ENCODE results near the gene HGFAC.

Gene HGFAC

DNA sequence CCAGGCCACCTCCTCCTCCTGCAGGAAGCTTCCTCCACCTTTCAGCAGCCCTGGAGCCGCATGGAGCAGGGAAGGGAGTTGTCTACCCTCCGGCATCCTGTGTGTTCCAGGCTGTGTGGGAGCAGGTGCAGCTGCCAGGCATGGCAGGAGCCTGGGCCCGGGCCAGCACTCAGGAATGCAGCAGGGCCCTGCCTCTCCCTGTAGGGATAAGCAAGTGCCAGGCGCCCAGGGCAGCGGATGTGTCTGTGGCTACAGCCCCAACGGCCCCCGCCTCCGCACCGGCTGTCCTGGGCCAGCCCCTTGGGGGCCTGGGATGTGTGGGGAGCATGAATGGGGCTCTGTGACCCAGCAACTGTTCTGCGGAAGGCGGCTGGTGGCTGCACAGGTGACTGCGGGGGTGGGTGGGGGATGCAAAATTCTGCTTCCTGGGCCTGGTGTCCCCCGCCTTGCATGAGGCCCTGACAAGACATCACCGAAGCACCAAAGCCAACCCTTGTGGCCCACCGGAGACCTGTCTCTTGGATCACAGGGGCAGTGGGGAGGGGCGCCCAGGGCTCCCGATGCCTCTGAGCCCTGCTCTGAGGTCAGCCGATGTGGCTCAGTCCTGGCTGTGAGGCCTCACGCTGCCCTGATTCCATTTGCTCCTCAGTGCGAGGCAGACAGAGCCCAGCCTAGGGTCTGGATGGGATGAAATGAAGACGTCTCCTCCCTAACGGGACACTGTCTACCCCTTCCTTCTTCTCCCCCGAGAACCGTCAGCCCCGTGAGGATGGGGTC lies 19.9 kb downstream of the HGFAC start:
- no peak for DNase-seq (ENCODE audit: low read depth, low spot score)

DNA sequence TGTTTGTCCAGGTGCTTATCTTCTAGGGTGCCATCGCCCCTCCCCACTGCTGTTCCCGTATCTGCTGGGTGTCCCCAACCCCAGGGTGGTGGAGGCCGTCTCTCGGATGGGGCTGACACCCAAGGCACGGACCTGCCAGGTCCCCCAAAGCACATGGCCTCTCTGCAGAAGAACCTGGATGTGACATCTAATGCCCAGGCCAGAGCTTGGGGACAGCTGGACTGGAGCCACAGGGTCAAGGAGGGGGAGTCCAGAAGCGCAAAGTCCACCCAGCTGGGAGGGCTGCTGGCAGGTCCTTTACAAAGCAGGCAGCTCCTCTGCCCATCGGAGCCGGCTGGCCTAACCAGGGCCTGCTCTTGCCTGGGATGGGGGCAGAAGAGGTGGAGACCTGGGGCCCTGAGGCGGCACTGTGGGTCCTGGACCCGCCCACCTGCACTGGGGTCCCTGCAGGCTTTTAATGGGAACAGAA lies 20.6 kb downstream of the HGFAC start:
- no peak for DNase-seq (ENCODE audit: low read depth, low spot score)

DNA sequence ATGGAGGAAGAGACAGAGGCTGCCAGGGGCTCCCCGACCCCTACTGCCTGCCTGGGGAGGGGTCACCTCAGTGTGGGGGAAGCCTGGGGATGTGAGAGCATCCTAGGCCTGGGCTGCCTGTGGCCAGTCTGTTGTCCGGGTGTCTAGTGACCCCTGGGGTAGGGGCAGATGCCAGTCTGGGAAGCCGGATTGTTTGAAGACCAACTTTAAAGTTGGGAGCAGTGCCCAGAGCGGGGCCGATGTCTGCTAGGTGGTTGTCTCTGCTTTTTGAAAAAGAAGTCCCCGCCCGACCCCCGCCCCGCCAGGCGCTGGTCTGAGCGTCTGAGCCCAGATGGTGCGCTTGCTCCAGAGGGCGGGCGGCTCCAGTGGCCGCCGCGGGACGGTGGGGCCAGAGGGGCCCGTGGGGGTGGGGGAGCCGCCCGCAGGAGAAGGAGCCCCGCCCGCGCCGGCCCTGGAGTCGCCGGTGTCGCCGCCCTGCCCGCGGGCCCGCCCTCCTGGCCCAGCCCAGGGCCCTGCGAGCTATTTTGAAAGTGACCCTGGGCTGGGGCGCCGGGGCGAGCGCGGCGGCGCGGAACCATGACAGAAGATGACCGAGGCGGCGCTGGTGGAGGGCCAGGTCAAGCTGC lies 21.1 kb downstream of the HGFAC start, which contains the start of gene DOK7:
Gene DOK7 (plus strand): TSS at position 517 of the 626 bp plus-strand sequence. CDS start 70 bp downstream, at position 587.
- no peak for DNase-seq (ENCODE audit: low read depth, low spot score)

DNA sequence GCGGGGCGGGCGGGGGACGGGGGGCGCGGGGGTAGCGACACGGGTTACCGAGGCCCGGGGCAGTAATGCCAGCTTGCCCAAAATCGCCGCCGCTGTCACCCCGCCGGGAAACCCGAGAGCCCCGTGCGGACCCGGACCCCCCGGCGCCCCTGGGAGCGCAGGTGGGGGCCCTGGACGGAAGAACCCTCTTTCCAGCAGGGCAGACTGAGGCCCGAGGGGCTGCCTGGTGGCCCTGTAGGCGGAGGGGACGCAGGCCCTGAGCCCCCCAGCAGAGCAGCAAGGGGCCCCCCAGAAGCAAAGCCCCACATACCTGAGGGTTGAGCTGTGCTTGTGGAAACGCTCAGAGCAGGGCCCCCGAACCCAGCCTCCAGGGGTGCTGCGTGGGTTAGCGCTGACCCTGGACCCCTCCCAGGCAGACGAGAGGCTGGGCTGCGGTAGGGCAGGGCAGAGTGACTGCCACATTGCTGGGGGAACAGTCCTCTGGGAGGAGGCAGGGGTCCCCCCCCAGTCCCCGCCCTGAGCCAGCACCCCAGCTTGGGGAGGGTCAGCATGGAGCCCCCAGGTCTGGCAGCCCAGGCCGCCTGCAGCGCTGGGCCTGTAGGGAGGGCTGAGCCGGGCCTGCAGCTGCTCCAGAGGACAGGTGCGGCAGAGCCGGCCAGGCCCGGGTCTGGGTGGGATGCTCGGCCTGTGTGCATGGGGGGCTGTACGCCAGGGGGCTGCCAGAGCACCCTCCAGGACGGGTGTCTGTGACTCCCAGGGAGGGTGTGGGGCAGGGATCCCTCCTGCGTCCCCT lies 22.0 kb downstream of the HGFAC start:
- DNase-seq (ENCODE audit: low read depth, low spot score) = no peak

DNA sequence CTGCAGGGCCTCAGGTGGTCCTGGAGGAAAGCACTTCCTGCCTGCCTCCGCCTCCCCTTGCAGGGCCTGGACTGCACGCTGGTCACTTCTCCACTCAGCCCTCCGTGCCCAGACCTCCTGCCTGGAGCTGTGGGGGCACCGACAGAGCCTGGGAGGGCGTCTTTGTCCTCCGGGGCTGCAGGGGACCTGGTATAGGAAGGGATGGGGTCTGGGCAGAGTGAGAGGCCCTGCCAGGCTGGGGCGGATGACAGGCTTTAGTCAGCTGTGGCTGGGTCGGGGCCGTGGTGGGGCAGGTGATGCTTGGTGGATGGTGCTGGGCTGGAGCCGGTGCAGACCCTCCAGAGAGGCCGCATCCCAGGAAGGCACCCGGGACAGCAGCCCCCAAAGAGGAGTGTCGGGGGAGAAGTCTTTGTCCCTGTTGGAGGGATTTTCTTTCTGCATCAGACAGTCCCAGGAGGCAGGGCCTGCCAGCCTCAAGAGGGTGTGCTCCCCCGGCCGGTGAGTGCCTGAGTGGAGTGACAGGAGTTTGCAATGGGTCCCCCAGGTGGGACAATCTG lies 22.7 kb downstream of the HGFAC start:
- no peak for DNase-seq (ENCODE audit: low read depth, low spot score)

DNA sequence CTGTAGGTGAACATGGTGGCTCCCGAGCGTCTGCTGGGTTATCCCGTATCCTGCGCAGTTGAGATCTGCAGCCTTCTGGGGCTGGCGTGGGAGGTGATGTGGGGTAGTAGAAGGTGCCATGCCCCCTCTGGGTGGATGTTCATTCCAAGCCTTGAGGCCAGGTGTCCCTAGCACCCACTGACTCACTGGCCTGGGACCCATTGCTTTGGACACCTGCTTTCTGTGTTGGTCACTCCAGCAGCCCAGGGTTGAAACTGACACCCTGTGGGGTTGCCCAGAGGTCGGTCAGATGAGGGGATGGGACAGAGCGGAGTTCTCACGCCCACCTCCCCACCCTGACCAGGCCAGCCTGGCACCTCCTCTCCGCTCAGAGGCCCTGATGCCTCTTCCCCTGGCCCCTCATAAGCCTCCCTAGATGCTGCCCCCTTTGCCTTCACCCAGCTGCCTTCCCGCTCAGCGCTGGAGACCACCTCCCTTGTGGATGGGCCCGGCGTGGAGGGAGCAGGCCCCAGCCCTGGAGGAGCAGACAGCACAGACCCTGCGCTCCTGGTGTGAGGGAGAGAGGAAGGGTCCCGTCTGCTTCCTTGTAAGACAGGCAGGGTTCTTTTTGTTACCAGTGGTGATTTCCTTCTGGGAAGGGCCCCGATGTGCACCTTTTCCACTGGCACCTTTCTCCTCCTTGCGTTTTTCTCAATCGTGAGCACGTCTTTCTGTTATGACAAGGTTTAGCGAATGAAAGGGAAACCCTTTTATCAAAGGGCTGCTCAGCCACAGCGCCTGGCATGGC lies 23.3 kb downstream of the HGFAC start:
- DNase-seq (ENCODE audit: low read depth, low spot score) = no peak

DNA sequence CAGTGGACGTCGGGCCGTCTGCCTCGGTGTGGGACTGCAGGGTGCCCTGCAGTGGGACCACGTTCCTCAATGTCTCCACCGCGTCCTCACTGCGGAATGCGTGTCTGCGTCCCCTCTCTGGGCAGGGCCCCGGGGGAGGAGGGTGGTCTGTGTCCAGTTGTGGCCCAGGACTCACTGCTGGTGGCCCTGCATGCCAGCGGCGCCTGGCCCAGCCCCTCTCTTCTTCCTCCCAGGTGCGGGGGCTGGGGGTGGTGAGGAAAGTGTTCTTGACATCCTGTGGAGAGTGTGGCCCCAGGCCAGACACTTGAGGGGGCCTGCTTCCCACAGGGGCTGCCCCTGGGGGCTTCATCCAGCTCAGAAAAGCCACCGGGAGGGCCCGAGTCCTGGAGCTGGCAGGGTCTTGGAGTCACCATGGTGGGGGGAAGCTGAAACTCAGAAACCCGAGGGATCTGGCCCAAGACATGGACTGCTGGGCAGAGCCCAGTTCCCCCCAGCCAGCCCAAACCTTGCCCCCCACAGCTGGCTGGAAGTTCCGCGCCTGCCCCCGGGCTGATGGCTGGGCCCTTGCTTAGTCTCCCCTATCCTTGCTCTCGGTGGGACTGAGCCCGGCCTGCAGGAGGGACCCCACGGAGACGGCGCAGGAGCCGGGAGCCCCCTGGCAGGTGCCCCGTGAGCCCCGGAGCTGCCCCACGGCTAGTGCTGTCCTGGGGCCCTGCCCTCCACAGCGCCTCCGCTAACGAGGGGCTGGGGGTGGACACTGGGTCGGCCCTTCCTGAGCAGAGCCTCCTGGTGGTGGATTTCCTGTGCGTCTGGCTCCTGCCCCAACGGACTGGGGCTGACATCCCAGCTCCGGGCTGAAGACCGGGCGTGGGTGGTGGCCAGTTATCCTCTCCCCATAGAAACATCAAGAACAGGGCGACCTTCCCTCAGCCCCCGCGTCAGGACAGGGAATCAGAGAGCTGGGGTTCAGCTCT lies 24.2 kb downstream of the HGFAC start:
- no peak for DNase-seq (ENCODE audit: low read depth, low spot score)

DNA sequence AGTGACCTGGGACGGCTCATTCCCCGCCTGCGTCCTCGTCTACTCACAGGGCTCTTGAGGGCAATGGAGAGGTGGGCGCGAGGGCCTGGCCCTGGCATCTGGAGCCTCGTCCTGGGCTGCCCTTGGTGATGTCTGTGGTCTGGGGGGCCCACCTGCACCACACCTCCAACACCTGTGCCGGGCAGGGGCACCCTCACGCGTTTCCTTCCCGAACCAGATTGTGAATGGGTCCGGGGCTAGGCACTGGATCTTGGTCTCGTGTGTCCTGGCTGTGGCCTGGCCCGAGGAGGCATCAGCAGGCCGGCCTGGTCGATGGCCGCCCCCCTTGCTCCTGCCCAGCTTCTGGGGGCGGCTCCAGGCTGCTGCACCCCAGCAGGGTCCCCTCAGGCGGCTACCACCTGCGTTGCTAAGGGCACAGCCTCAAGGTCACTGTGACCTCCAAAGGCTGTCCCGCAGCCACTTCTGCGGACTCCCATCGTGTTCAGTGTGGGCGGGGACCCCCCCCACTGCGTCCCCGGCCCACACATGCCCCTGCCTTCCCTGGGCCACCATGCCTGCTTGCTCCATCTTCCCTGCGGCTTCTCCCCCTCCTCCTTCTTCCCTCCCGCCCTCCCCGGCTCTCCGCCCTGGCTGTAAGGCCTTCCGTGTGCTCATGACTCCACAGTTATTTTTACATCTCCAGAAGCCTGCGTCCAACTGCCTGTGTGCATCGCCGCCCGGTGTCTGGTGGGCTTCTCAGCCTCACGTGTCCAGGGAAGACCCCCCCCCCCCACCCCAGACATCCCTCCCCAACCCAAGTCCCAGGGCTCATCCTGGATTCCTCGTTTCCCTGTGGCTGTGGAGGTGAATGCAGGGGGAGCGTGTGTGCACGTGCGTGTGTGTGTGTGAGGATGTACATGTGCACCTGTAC lies 25.2 kb downstream of the HGFAC start:
- no peak for DNase-seq (ENCODE audit: low read depth, low spot score)

DNA sequence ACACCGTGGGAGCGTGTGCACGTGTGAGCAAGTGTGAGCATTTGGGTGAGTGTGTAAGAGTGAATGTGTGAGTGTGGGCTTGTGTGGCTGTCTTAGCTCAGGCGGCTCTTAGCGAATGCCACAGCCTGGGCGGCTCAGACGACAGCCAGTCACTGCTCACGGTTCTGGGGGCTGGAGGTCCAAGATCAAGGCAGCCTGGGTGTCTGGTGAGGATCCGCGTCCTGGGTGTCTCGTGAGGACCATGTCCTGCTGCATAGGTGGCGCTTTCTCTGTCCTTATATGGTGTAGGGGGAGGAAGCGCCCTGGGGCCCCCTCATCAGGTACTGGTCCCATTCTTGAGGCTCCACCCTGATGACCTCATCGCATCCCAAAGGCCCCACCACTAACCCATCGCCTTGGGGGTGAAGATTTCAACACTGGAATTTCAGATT lies 25.8 kb downstream of the HGFAC start:
- DNase-seq (ENCODE audit: low read depth, low spot score) = no peak

DNA sequence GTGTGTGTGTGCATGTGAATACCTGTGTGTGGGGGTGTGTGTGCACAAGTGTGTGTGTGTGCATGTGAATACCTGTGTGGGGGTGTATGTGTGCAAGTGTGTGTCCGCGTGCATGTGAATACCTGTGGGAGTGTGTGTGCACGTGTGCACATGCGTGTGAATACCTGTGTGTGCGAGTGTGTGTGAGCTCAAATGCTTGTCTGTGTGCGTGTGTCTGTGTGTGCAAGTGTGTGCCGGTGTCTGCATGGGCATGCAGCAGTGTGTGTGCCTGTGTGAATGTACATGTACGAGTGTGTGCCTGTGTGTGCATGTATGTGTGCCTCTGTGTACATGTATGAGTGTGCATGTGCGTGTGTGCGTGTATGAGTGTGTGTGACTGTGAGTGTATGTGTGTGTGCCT lies 26.4 kb downstream of the HGFAC start:
- DNase-seq (ENCODE audit: low read depth, low spot score) = no peak

DNA sequence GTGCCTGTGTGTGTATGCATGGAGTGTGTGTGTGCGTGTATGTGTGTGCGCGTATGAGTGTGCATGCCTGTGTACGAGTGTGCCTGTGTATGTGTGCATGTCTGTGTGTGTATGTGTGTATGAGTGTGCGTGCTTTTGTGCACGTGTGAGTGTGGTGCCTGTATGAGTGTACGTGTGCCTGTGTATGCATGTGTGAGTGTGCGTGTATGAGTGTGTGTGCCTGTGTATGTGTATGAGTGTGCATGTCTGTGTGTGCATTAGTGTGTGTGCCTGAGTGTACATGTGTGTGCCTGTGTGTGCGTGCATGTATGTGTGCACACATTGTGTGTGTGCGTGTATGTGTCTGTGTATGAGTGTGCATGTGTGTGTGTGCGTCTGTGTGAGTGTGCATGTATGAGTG lies 27.0 kb downstream of the HGFAC start:
- no peak for DNase-seq (ENCODE audit: low read depth, low spot score)

DNA sequence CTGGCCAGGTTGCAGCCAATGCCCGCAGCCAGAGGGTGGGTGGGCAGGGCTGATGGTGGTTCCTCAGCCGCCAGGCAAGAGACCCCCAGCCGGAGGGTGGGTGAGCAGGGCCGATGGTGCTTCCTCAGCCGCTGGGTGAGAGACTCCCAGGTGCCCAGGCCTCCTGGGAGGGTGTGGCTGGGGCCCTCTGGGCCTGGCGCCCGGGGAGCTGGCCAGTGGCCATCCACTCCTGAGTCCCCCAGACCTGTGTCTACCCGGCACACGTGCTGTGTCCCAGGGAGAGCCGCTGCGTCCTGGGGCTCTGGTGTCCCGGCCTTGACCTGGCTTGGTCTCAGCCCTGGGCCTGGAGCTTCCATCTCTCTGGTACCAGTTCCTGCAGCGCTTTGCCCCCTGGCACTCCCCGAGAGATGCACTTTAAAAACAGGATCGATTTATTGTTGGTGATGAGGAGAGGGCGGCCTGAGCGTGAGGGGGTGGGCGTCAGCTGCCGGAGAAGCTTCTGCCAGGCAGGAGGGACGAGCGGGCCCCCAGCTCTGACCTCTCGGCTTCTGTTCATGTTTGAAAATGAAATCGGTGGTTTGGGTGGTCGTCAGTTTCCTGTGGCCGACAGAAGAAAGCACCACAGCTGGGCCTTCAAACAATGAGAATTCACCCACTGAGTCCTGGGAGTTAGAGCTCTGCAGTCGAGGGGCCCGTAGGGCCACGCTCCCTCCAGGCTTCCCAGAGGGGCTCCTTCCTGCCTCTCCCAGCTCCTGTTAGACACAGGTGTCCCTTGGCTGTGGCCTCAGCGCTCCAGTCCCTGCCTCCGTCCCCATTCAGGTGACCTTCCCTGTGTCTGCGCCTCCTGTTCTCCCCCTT lies 27.8 kb downstream of the HGFAC start:
- DNase-seq (ENCODE audit: low read depth, low spot score) = no peak

DNA sequence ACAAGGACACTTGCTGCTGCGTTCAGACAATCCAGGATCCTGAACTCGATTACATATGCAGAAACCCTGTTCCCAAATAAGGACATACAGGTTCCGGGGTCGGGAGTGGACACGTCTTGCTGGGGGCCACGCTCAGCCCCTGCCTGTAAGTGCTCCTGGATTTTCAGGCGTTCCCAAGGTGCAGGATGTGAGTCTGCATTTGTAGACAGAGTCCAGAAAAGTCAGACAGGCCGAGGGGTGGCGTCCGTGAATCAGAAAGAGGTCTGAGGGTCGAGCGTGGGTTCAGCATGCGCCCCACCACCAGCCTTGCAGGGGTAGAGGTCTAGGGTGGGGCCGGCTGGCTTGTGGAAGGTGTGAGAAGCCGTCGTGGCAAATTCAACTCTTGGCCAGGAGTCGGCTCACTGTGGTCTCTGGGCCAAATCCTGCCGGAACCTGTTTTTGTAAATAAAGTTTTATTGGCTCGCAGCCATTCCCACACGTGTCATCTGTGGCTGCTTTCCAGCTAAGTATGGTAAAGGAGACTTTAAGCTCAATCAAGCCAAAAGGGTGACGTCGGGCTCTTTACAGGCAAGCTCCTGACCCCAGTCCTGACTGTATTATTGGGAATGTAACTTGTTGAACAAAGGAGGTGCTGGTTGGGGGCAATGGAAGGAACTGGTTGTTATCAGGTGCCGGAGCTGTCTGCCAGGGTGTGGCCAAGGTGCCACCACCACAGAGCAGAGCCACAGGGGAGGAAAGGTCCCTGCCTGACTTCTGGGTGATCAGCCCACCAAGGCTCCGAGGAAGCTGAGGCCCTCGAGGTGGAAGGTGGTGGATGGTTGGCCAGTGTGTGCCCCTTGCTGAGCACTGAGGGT lies 28.7 kb downstream of the HGFAC start:
- DNase-seq (ENCODE audit: low read depth, low spot score) = no peak

DNA sequence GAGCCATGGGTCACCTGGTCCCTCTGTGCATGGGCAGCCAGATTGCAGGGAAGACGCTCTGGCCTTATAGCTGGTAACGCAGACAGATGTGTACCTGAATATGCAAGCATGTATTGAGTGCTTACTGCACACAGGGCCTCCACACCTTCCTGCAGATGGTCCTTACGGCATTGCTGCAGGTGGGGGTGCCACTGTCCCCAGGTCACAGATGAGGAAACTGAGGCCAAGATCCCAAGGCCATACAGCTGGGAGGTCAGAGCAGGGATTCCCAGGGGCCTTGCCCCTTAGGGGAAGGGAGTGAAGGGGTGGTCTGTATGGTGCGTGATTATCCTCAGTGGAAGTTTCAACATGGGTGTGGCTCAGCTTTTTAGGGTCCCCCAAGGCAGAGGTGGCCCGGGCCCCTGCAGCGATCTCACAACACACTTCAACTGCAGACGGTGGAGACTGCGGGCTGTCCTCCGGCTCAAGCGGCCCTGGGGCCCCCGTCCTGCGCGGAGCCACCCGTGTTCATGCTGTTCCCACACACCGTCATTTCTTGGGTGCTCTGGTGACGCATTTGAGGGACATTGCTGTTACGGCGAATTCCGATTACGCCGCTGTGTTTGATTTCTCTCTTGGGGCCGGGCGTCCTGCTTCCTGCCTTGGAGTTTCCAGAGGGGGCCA lies 29.5 kb downstream of the HGFAC start:
- DNase-seq (ENCODE audit: low read depth, low spot score) = no peak

DNA sequence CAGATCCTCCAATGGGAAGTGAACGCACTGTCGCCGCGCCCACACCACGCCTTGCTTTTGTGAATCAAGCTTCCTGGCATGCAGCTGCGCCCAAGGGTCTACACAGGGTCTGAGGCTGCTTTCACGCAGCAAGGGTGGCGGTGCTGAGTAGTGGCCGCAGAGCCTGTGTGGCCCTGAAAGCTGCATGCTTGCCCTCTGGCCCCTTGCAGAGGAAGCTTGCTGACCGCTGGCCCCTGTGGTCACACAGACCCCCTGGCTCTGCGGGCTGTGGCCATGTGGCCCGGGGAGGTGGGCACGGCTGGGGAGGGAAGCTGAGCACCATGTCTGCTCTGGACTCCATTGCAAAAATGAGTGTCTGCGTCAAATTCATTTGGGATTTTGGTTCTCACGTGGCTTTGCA lies 30.1 kb downstream of the HGFAC start:
- no peak for DNase-seq (ENCODE audit: low read depth, low spot score)

DNA sequence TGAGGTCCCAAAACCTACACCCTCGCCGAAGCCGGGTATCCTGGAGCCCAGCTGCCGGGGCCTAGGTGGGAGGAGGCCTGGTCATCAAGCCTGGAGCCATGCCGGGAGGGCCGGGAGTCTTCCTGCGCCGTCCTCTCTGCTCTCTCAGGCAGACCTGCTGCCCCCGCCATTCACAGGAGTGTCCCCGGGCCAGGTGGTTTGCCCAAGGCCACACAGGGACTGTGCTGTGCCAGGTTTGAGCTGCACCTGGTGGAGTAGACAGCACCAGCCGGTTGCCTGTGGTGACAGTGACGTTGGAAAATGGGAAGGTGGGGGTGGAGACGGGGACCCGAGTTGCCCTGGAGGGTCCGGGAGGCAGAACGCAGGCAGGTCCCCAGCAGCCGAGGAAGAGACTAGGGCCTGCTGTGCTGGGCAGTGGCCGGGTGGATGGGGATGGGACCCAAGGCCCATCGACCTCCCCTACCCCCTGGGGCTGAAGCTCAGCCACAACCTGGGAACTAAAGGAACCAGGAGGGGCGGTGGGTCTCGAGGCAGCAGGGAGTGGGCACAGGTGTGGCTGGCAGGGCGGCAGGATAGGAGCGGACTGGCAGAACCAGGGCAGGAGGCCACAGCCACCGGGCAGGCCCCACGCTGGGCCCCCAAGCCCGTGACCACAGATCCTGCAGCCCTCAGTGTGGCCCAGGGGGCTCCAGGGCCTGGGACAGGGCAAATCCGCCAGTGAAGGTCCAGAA lies 30.8 kb downstream of the HGFAC start:
- DNase-seq (ENCODE audit: low read depth, low spot score) = no peak

Data from activated CD4-positive, CD25-positive, alpha-beta regulatory T cell treated with anti-CD3 and anti-CD28 coated beads, Interleukin-2, amount 50 U/mL, for 16 hours (primary cell).